K562 (cell line): ENCODE measurements around the gene AFG1L. TPM values are rescaled to one million over a fixed set of nuclear protein-coding genes. Genes with fewer than 3 reads are reported as not detected.

ENCODE experiments used
- BCOR ChIP-seq: fragments of 450-650 bp; IDR thresholded peaks from 2 replicates; pipeline ENCODE4 v1.6.1; 2016
- BRF1 ChIP-seq: IDR thresholded peaks from 3 replicates; pipeline ENCODE4 v1.6.1; 2011; ENCODE audit warnings: borderline replicate concordance, mild to moderate bottlenecking; ENCODE audit not compliant: insufficient read length; ENCODE audit errors: extremely low read depth
- CREBBP ChIP-seq: IDR thresholded peaks from one replicate; pipeline ENCODE4 v1.6.1; 2012; ENCODE audit warnings: low read depth, mild to moderate bottlenecking, control low read depth, inconsistent platforms, low read length
- GTF2E2 ChIP-seq: fragments of 200-800 bp; sonication (Bioruptor generic); IDR thresholded peaks from 2 replicates; pipeline ENCODE4 v1.6.1; 2016; ENCODE audit warnings: missing genetic modification characterization, missing compliant biosample characterization
- HIVEP1 ChIP-seq: fragments of 250-450 bp; sonication (Bioruptor Pico); IDR thresholded peaks from 2 replicates; pipeline ENCODE4 v1.4.0; 2020; ENCODE audit warnings: mild to moderate bottlenecking
- KAT2B ChIP-seq: IDR thresholded peaks from one replicate; pipeline ENCODE4 v1.6.1; 2012; ENCODE audit warnings: low read depth, mild to moderate bottlenecking, control low read depth, inconsistent platforms, low read length, moderate library complexity
- KDM5B ChIP-seq: fragments of 200-600 bp; sonication (generic); IDR thresholded peaks from 2 replicates; pipeline ENCODE4 v1.6.1; 2012; ENCODE audit warnings: low read depth, mild to moderate bottlenecking, moderate library complexity, low read length, control low read depth, inconsistent platforms; ENCODE audit not compliant: insufficient replicate concordance
- MXI1 ChIP-seq: IDR thresholded peaks from 2 replicates; pipeline ENCODE4 v1.6.1; 2011; ENCODE audit warnings: low read depth, mild to moderate bottlenecking, improper control_type of control experiment, low read length
- NCOA2 ChIP-seq, 2 experiments: fragments of 450-650 bp; IDR thresholded peaks; 2 replicates each; pipeline ENCODE4 v1.6.1; 2018; ENCODE audit warnings: mild to moderate bottlenecking in 2 of 2, moderate library complexity in 1 of 2; ENCODE audit not compliant: partially characterized antibody in 2 of 2
- NCOA4 ChIP-seq: fragments of 450-650 bp; IDR thresholded peaks from 2 replicates; pipeline ENCODE4 v1.6.1; 2018; ENCODE audit warnings: mild to moderate bottlenecking; ENCODE audit not compliant: partially characterized antibody
- NFRKB ChIP-seq: fragments of 450-650 bp; IDR thresholded peaks from 2 replicates; pipeline ENCODE4 v1.6.1; 2016; ENCODE audit warnings: low read depth
- RAD51 ChIP-seq: fragments of 450-650 bp; IDR thresholded peaks from 2 replicates; pipeline ENCODE4 v1.7.1; 2016; ENCODE audit warnings: low read depth, mild to moderate bottlenecking, borderline replicate concordance
- SIN3A ChIP-seq, 2 experiments: fragments of 150-350 bp in 1 of 2; IDR thresholded peaks; 2 replicates each; pipeline ENCODE4 v1.6.1; 2011 to 2016; ENCODE audit warnings: borderline replicate concordance in 2 of 2, low read depth in 2 of 2, low read length in 2 of 2, mild to moderate bottlenecking in 2 of 2, moderate library complexity in 2 of 2; ENCODE audit not compliant: control insufficient read depth in 1 of 2
- SREBF1 ChIP-seq: fragments of 150-350 bp; IDR thresholded peaks from 2 replicates; pipeline ENCODE4 v1.6.1; 2014; ENCODE audit warnings: antibody characterized with exemption, low read depth, low read length, borderline replicate concordance
- SRSF3 ChIP-seq: fragments of 200-400 bp; formaldehyde crosslinking; IDR thresholded peaks from 2 replicates; pipeline ENCODE4 v1.6.1; 2016; ENCODE audit warnings: mild to moderate bottlenecking, low read length, moderate library complexity; ENCODE audit not compliant: insufficient read depth
- ZC3H4 ChIP-seq: sonication (generic); formaldehyde crosslinking; IDR thresholded peaks from 2 replicates; pipeline ENCODE4 v1.9.0; 2021; ENCODE audit warnings: missing genetic modification reagents, borderline replicate concordance
- ZC3H8 ChIP-seq: fragments of 450-650 bp; IDR thresholded peaks from 2 replicates; pipeline ENCODE4 v1.6.1; 2017
- ZNF76 ChIP-seq: fragments of 250-450 bp; sonication (Bioruptor Pico); IDR thresholded peaks from 2 replicates; pipeline ENCODE4 v1.4.0; 2020; ENCODE audit warnings: mild to moderate bottlenecking, moderate library complexity, borderline replicate concordance
- polyA plus RNA-seq, 8 experiments: library from polyadenylated mRNA; depleted of rRNA in 4 of 8; stranded (reverse) in 5 of 8; unstranded in 3 of 8; fragments of >200 nt; fragmentation: Nextera tagmentation in 2 of 8; fragmentation: Illumina TruSeq in 1 of 8; extraction: Ambion mirVana in 2 of 8; extraction: Trizol in 1 of 8; gene quantifications; 2 replicates each; pipeline versions ENCODE4 v1.2.1 to v1.2.3, GENCODE V29; 2011 to 2014; ENCODE audit warnings: inconsistent platforms in 1 of 8, missing spikeins in 1 of 8
- total RNA-seq, 7 experiments: library from RNA; depleted of rRNA in 6 of 7; stranded (reverse); fragments of >200 nt in 6 of 7; fragmentation: Illumina TruSeq in 2 of 7; extraction: Trizol in 2 of 7; gene quantifications; 2 replicates each; pipeline versions ENCODE4 v1.2.1 to v1.2.3, GENCODE V29; 2011 to 2021; ENCODE audit warnings: low replicate concordance in 1 of 7
- TF ChIP-seq, protein P1 (sequence below): sonication (generic); formaldehyde crosslinking; IDR thresholded peaks from 2 replicates; pipeline ENCODE4 v1.8.1; 2023; ENCODE audit warnings: mild to moderate bottlenecking, missing genetic modification reagents
- TF ChIP-seq, protein P2 (sequence below): fragments of 250-450 bp; sonication (Bioruptor Pico); IDR thresholded peaks from 2 replicates; pipeline ENCODE4 v1.4.0; 2020; ENCODE audit warnings: mild to moderate bottlenecking, moderate library complexity, borderline replicate concordance
- TF ChIP-seq, protein P3 (sequence below): fragments of 450-650 bp; formaldehyde crosslinking; conservative IDR thresholded peaks from 2 replicates; pipeline ENCODE4 v1.4.0; 2022; ENCODE audit warnings: mild to moderate bottlenecking, missing genetic modification characterization
- TF ChIP-seq, protein P4 (sequence below): sonication (generic); formaldehyde crosslinking; IDR thresholded peaks from 2 replicates; pipeline ENCODE4 v1.9.0; 2022; ENCODE audit warnings: mild to moderate bottlenecking, missing genetic modification reagents

Gene AFG1L
- total and polyA plus RNA-seq, 9 of the 15 experiments (the other 6 are each of a cell fraction or from before 2014, with no cell fraction given): 2.2 to 15.5 (median 5.8) TPM

DNA sequence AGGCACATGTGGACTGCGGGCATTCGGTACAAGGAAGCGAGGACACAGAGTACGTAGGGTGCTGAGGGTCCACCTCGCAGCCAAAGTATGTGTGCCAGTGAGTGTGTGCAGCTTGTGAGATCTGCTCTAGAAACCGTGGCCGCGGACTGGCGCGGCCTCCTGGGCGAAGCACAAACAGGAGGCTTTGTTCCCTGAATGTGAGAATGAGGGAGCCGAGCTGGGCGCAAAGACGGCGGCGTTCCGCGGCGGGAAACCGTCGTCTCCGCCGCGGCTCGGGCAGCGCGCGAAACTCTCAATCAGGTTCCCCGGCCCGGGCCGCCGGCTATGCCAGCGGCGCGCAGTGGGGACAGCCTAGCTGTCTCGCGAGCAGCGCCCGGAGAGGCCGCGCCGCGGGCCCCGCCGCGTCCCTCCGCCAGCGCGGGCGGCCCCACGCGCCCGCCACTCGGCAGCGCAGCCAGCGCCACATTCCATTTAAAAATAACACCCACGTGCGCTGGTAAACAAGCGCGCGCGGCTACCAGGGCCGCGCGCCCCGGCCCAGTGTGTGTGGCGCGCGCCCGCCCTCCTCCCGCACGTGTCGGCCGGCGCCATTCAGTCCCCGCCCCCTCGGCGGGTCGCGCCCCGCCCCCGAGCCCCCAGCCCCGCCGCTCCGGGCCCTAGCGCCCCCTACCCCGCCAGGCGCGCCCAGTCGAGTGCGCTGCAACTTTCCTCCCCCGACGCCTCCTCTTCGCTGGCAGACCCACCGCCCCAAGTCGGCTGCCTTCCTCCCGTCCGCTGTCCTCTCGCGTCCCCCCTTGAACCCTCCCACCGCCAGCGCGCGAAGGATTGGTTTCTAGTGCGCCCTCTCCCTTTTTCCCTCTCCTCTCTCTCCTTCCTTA is 262.9 kb downstream of the AFG1L start (continued):
- TF ChIP-seq, protein P1, sequence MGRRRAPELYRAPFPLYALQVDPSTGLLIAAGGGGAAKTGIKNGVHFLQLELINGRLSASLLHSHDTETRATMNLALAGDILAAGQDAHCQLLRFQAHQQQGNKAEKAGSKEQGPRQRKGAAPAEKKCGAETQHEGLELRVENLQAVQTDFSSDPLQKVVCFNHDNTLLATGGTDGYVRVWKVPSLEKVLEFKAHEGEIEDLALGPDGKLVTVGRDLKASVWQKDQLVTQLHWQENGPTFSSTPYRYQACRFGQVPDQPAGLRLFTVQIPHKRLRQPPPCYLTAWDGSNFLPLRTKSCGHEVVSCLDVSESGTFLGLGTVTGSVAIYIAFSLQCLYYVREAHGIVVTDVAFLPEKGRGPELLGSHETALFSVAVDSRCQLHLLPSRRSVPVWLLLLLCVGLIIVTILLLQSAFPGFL (CRISPR knock-in tag): no peak
- peak; percentile 55; the same call in 1 of the 2 replicates for TF ChIP-seq MXI1
- TF ChIP-seq BCOR: 0 out of 2 replicates have a peak, but pooled peaks have one; percentile 5
- no peak for TF ChIP-seq BRF1
- 0 out of 2 replicates have a peak, but pooled peaks have one; percentile 52 for TF ChIP-seq ZC3H4 (CRISPR knock-in tag)
- TF ChIP-seq ZC3H8: no peak
- TF ChIP-seq, protein P2, sequence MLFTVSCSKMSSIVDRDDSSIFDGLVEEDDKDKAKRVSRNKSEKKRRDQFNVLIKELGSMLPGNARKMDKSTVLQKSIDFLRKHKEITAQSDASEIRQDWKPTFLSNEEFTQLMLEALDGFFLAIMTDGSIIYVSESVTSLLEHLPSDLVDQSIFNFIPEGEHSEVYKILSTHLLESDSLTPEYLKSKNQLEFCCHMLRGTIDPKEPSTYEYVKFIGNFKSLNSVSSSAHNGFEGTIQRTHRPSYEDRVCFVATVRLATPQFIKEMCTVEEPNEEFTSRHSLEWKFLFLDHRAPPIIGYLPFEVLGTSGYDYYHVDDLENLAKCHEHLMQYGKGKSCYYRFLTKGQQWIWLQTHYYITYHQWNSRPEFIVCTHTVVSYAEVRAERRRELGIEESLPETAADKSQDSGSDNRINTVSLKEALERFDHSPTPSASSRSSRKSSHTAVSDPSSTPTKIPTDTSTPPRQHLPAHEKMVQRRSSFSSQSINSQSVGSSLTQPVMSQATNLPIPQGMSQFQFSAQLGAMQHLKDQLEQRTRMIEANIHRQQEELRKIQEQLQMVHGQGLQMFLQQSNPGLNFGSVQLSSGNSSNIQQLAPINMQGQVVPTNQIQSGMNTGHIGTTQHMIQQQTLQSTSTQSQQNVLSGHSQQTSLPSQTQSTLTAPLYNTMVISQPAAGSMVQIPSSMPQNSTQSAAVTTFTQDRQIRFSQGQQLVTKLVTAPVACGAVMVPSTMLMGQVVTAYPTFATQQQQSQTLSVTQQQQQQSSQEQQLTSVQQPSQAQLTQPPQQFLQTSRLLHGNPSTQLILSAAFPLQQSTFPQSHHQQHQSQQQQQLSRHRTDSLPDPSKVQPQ (CRISPR knock-in tag): no peak
- TF ChIP-seq GTF2E2 (tag): no peak
- TF ChIP-seq ZNF76 (CRISPR knock-in tag): no peak
- TF ChIP-seq NCOA4: no peak
- no peak for TF ChIP-seq SRSF3
- peak; percentile 84 to 85; a peak in 2 of 4 replicates for TF ChIP-seq SIN3A (IDR thresholded peaks at IDR 0.05; ENCODE audit: borderline replicate concordance in 2 of 2, control insufficient read depth in 1 of 2, low read depth in 2 of 2, low read length in 2 of 2)
- 0 out of 2 replicates have a peak, but pooled peaks have one; percentile 43 for TF ChIP-seq NFRKB
- no peak for TF ChIP-seq KAT2B
- TF ChIP-seq RAD51: no peak
- TF ChIP-seq CREBBP: no peak
- TF ChIP-seq, protein P3, sequence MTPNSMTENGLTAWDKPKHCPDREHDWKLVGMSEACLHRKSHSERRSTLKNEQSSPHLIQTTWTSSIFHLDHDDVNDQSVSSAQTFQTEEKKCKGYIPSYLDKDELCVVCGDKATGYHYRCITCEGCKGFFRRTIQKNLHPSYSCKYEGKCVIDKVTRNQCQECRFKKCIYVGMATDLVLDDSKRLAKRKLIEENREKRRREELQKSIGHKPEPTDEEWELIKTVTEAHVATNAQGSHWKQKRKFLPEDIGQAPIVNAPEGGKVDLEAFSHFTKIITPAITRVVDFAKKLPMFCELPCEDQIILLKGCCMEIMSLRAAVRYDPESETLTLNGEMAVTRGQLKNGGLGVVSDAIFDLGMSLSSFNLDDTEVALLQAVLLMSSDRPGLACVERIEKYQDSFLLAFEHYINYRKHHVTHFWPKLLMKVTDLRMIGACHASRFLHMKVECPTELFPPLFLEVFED (CRISPR knock-in tag): no peak
- TF ChIP-seq, protein P4, sequence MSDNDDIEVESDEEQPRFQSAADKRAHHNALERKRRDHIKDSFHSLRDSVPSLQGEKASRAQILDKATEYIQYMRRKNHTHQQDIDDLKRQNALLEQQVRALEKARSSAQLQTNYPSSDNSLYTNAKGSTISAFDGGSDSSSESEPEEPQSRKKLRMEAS (CRISPR knock-in tag): 0 out of 2 replicates have a peak, but pooled peaks have one; percentile 42
- TF ChIP-seq HIVEP1: no peak
- TF ChIP-seq KDM5B: peak; percentile 28
- TF ChIP-seq NCOA2 (IDR thresholded peaks at IDR 0.05; ENCODE audit: partially characterized antibody in 2 of 2): no peak
- no peak for TF ChIP-seq SREBF1
